ENCODE data around the gene FAM163A. TPM values are rescaled to one million over a fixed set of nuclear protein-coding genes. Genes with fewer than 3 reads are reported as not detected.
"Not testable (repeated sequence)": the region's sequence is repeated elsewhere in the genome, so short reads cannot be mapped to it uniquely, and the experiment has no call there.

FAM163A gene
- total RNA-seq, 4 donors from 2014 or later, result 0.21 TPM; not detected in 3

DNA sequence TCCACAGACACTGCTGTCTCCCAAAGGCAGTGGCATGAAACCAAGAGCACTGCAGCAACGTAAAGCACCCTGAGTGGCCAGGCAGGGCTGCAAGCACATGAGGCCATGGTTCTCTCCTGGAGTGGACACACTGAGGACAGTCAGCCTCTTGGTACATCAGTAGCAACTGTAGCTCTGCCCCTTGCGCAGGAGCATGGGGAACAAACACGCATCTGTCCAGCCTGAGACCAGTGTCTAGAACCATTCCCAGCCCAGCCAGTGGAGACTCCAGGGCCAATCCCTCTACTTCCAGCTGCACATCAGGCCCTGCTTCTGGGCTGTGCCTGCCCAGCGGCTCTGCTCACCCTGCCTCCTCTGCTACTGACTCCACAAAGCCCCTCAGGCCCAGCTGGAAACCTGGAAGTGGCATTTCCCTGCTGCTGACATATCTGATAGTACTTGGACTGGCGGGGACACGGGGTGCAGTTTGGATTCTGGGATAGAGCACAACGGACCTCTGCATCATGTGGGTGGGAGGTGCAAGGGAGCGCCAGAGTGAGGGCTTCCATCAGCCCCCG is 85.5 kb downstream of the FAM163A start:
- DNase-seq, result no peak
- Histone ChIP-seq H3K9me3 (no peaks in the 10 kb centered on the region), H3K36me3 (no peaks in the 10 kb centered on the region), H3K27me3 (no peaks in the 10 kb centered on the region), H3K4me1 (no peaks in the 10 kb centered on the region), H3K4me3 (no peak overlapping the region), H3K27ac (no peak overlapping the region)
- TF ChIP-seq POLR2A (IDR thresholded peaks at IDR 0.05) (no peak), CTCF (IDR thresholded peaks at IDR 0.05) (no peak)
- intact Hi-C loops (cut with DNase I; ENCODE audit: low total_unique reads), result no loop called here

DNA sequence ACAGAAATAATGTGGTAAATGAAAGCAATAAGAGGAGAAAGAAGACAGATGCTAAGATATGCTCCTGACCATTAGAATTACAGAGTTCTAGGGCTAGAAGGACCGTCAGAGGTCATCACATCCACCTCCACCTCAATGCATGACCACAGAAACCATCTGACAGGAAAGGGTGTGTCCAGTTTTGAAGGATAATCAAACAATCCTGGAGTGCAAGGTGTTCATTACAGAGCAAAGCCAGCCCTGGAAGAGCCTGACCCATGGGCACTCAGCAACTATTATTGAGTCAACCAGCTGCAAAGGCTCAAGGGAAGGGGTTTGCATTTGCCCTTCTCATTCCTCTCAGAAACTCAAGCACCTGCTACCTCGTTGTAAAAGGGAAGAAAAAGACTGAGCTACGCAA is 88.1 kb downstream of the FAM163A start:
- DNase-seq, result no peak
- TF ChIP-seq POLR2A (IDR thresholded peaks at IDR 0.05), result no peak
- no peak for TF ChIP-seq CTCF (IDR thresholded peaks at IDR 0.05)
- Histone ChIP-seq H3K36me3 (no peaks in the 10 kb centered on the region), H3K9me3 (no peaks in the 10 kb centered on the region), H3K27me3 (no peaks in the 10 kb centered on the region), H3K4me1 (no peaks in the 10 kb centered on the region), H3K4me3 (no peak overlapping the region), H3K27ac (no peak overlapping the region)
- intact Hi-C loops (cut with DNase I; ENCODE audit: low total_unique reads), result no loop called here

DNA sequence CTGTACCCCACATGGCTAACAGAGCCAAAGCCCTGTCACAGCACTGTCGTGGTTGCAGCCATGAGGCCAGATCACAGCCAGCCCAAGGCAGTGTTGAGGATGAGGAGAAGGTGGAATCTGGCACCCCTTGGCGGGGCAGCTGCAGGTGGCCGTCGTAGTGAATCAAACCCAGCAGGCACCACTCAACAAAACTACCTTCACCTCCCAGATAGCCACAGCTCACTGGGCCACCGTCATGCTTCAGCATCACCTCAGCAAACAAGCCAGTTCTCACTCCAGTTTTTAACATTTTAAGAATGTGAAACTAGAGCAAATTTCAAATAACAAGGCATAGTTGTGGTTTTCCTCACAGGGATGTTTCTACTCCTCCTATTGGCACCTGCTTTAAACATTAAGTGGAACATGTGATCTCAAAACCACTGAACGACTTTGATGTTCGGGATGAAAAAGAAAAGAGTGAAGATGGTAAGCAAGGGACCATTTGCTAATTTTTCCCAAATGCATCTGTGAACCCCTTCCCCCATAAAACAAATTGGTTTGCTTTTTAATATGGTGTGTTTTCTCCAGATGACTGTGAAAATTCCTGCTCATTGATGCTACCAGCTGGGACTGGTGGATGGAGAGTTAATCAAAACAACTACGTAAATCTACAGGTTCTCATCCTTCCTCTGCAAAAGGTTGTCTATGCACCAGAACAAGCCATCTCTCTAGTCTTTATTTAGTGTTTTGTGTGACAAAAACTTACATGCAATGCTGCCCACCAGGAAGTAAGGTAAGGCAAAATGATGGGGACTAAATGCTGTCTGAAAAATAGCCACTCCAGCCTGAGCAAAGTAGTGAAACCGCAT is 89.0 kb downstream of the FAM163A start:
- Histone ChIP-seq H3K36me3 (no peaks in the 10 kb centered on the region), H3K9me3 (no peaks in the 10 kb centered on the region), H3K27ac (no peak overlapping the region), H3K4me1 (no peaks in the 10 kb centered on the region), H3K4me3 (no peak overlapping the region), H3K27me3 (no peaks in the 10 kb centered on the region)
- intact Hi-C loops (cut with DNase I; ENCODE audit: low total_unique reads), result no loop called here
- DNase-seq, result no peak
- no peak for TF ChIP-seq POLR2A (IDR thresholded peaks at IDR 0.05)
- no peak for TF ChIP-seq CTCF (IDR thresholded peaks at IDR 0.05)

GRCh38 chr1:179836686-179837445 is 93.8 kb downstream of the FAM163A start:
- H3K27ac ChIP-seq; H3K36me3 ChIP-seq; H3K27me3 ChIP-seq; intact Hi-C loops (cut with DNase I; ENCODE audit: low total_unique reads); H3K9me3 ChIP-seq; DNase-seq; H3K4me1 ChIP-seq; H3K4me3 ChIP-seq: not testable (repeated sequence)

- Histone ChIP-seq H3K27ac (no peak overlapping the region), H3K27me3 (no peaks in the 10 kb centered on the region), H3K9me3 (no peaks in the 10 kb centered on the region), H3K4me1 (no peaks in the 10 kb centered on the region), H3K4me3 (no peak overlapping the region), H3K36me3 (no peaks in the 10 kb centered on the region)
- intact Hi-C loops (cut with DNase I; ENCODE audit: low total_unique reads), result no loop called here
- TF ChIP-seq CTCF (IDR thresholded peaks at IDR 0.05) (no peak), POLR2A (IDR thresholded peaks at IDR 0.05) (no peak)
- DNase-seq, result no peak
Observed at GRCh38 chr1:179840107-179840506, 97.0 kb downstream of the FAM163A start.

Measured in uterus (tissue), 4 donors.